ENCODE data around the gene DLGAP1.
A peak's percentile ranks its signal among the peaks of the same experiment; 100 is the strongest.

DNA sequence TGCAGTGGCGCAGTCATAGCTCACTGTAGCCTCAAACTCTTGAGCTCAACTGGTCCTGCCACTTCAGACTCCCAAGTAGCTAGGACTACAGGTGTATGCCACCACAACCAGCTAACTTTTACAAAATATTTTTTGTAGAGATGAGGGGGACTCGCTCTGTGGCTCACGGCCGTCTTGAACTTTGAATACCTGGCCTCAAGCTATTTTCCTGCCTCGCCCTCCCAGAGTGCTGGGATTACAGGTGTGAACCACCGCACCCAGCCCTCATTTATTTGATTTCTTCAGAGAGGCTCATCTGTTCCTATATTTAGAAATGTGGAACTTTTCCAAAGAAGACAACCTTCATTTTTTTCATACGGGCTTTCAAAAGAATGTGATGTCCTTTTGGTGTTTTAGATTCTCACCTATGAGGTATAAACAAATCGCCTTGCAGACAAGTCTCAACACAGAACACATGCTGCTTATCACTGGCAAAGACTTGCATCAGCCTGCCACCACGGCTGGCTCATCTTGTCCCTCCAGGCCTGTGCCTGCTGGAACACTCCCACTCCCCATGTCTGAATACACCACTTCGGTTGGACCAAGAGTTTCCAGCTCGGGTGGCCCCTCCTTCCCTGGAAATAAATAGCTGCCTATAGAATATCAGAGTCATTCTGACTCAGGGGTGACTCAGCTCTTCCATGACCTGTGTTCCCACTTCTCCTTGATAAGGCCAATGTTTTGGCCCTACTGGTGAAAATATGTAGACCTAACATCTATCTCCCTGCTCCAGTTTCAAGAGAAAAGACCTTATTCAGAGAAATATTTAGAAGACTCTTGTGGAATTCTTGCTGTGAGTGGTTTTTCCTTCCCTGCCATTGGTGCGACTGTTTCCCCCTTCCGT lies 802.5 kb downstream of the DLGAP1 start:
- no peak for TF ChIP-seq TAF7 (optimal IDR thresholded peaks at IDR 0.05; ENCODE audit: borderline replicate concordance, low read depth, low read length)
- TF ChIP-seq CTCF (IDR thresholded peaks at IDR 0.05; ENCODE audit: control extremely low read depth in 1 of 3, insufficient read depth in 1 of 3, low read depth in 1 of 3, low read length in 3 of 3) = no peak
- TF ChIP-seq JUND (IDR thresholded peaks at IDR 0.05; ENCODE audit: low read length) = peak; percentile 62; the same call in 1 of the 2 replicates
